T-helper 1 cell (primary cell): ENCODE measurements around the gene PAX8.
"Not testable (repeated sequence)": the region's sequence is repeated elsewhere in the genome, so short reads cannot be mapped to it uniquely, and the experiment has no call there.

Source experiments
- DNase-seq, 5 donors: peaks; one replicate each; pipeline ENCODE4 v3.0.0-alpha.2; 2012 to 2020
- total RNA-seq, 4 donors: gene quantifications; one replicate each; lab custom pipeline; 2026; lab: John Stamatoyannopoulos, UW

PAX8 gene
- total RNA-seq = 0 to 1.8 (median 0.15) reads per million in 4 donors

GRCh38 chr2:113278742-113279139 lies at the start of gene PAX8:
TSS of gene PAX8 (minus strand) at chr2:113278921. CDS start at chr2:113278394, 527 bp downstream.
- no peak for DNase-seq

GRCh38 chr2:113328043-113328442 lies 49.3 kb upstream of the PAX8 start:
- DNase-seq = no peak

GRCh38 chr2:113325161-113325731 lies 46.5 kb upstream of the PAX8 start:
- not testable (repeated sequence) for DNase-seq

GRCh38 chr2:113324684-113325160 lies 46.0 kb upstream of the PAX8 start:
- DNase-seq = peak in 3 of 5 donors; percentile 4 to 26 (median 15)

GRCh38 chr2:113323129-113323528 lies 44.4 kb upstream of the PAX8 start:
- DNase-seq = not testable (repeated sequence)

GRCh38 chr2:113320106-113320505 lies 41.4 kb upstream of the PAX8 start:
- not testable (repeated sequence) for DNase-seq

GRCh38 chr2:113318941-113319340 lies 40.2 kb upstream of the PAX8 start:
- DNase-seq = not testable (repeated sequence)

- no peak for DNase-seq
These were observed 37.4 kb upstream of the PAX8 start for GRCh38 chr2:113316085-113316484.

GRCh38 chr2:113314663-113315062 lies 35.9 kb upstream of the PAX8 start:
- DNase-seq = not testable (repeated sequence)

- DNase-seq = not testable (repeated sequence)
These were observed 35.5 kb upstream of the PAX8 start for GRCh38 chr2:113314176-113314575.

GRCh38 chr2:113311781-113312180 lies 33.1 kb upstream of the PAX8 start:
- DNase-seq = not testable (repeated sequence)

GRCh38 chr2:113311191-113311590 lies 32.5 kb upstream of the PAX8 start:
- DNase-seq = not testable (repeated sequence)

- DNase-seq = no peak
These were observed 31.1 kb upstream of the PAX8 start for GRCh38 chr2:113309655-113310387.

- DNase-seq = not testable (repeated sequence)
These were observed 30.1 kb upstream of the PAX8 start for GRCh38 chr2:113308784-113309183.

GRCh38 chr2:113306207-113306606 lies 27.5 kb upstream of the PAX8 start:
- DNase-seq = not testable (repeated sequence)

GRCh38 chr2:113305749-113306148 lies 27.0 kb upstream of the PAX8 start:
- DNase-seq = not testable (repeated sequence)

GRCh38 chr2:113305146-113305545 lies 26.4 kb upstream of the PAX8 start:
- no peak for DNase-seq

- no peak for DNase-seq
These were observed 26.0 kb upstream of the PAX8 start for GRCh38 chr2:113304702-113305101.

GRCh38 chr2:113302216-113302980 lies 23.7 kb upstream of the PAX8 start:
- not testable (repeated sequence) for DNase-seq

- no peak for DNase-seq
These were observed 21.6 kb upstream of the PAX8 start for GRCh38 chr2:113300281-113300680.

GRCh38 chr2:113298176-113298575 lies 19.5 kb upstream of the PAX8 start:
- DNase-seq = no peak

GRCh38 chr2:113297590-113297989 lies 18.9 kb upstream of the PAX8 start:
- peak in 1 of 5 donors; percentile 45 for DNase-seq

- DNase-seq = no peak
These were observed 12.5 kb upstream of the PAX8 start for GRCh38 chr2:113291191-113291590.
